A549 (cell line): ENCODE data around the gene LEF1. TPM values are rescaled to one million over a fixed set of nuclear protein-coding genes. Genes with fewer than 3 reads are reported as not detected.

Source experiments
- ATAC-seq, 2 experiments: fragments of 200-7000 bp in 1 of 2; fragments of >200 bp in 1 of 2; cut with Nextera tagmentation in 1 of 2; cut with Tn5 transposase in 1 of 2; 3 replicates each; pipeline versions ENCODE4 v1.8.0 to v1.9.1; 2018 to 2020; ENCODE audit warnings: mild to moderate bottlenecking in 1 of 2, moderate library complexity in 1 of 2
- CTCF ChIA-PET: fragments of 300-600 bp; sonication (Branson Sonifier 250); formaldehyde crosslinking; extraction: SDS; loops from one replicate; lab custom pipeline; 2021; ENCODE audit warnings: antibody characterized with exemption, inconsistent platforms; lab: Yijun Ruan, JAX
- POLR2A ChIA-PET: fragments of 350-600 bp; formaldehyde crosslinking; extraction: SDS; loops from one replicate; lab custom pipeline; 2021; ENCODE audit warnings: antibody characterized with exemption, inconsistent platforms; lab: Yijun Ruan, JAX
- DNase-seq, 2 experiments: peaks; one replicate each; pipeline versions ENCODE4 v3.0.0 to v3.0.0-alpha.2; 2011 to 2016; ENCODE audit warnings: low read depth in 1 of 2, low spot score in 1 of 2
- FAIRE-seq: peaks from 2 replicates; lab custom pipeline; 2011; peaks lifted over from hg19 to GRCh38; lab: Jason Lieb, UNC
- H3K27ac ChIP-seq, 2 experiments: fragments of >200 bp; sonication (Bioruptor Twin); formaldehyde crosslinking; 3 replicates each; pipeline ENCODE4 v1.5.1; 2016 to 2017
- H3K4me1 ChIP-seq: fragments of >200 bp; sonication (Bioruptor Twin); formaldehyde crosslinking; 3 replicates; pipeline ENCODE4 v1.6.1; 2016
- H3K4me2 ChIP-seq: fragments of >200 bp; sonication (Bioruptor Twin); formaldehyde crosslinking; 3 replicates; pipeline ENCODE4 v1.6.1; 2016
- H3K4me3 ChIP-seq: fragments of >200 bp; sonication (Bioruptor Twin); formaldehyde crosslinking; 3 replicates; pipeline ENCODE4 v1.5.1; 2016
- H3K9me3 ChIP-seq: fragments of >200 bp; sonication (Bioruptor Twin); formaldehyde crosslinking; 3 replicates; pipeline ENCODE4 v1.6.1; 2016
- E2F6 ChIP-seq: IDR thresholded peaks from 2 replicates; pipeline ENCODE4 v1.6.1; 2012; ENCODE audit warnings: low read depth, borderline replicate concordance
- EHF ChIP-seq: fragments of 250-450 bp; sonication (Bioruptor Pico); IDR thresholded peaks from 2 replicates; pipeline ENCODE4 v1.5.0; 2020; ENCODE audit warnings: mild to moderate bottlenecking
- EHMT2 ChIP-seq: fragments of 200-600 bp; sonication (generic); IDR thresholded peaks from 2 replicates; pipeline ENCODE4 v1.6.1; 2016; ENCODE audit warnings: antibody characterized with exemption, low read depth, mild to moderate bottlenecking, moderate library complexity
- ELK1 ChIP-seq: fragments of 150-350 bp; IDR thresholded peaks from 2 replicates; pipeline ENCODE4 v1.6.1; 2014; ENCODE audit warnings: low read depth, mild to moderate bottlenecking, low read length
- EP300 ChIP-seq, 2 experiments: fragments of >200 bp; sonication (Bioruptor Twin); formaldehyde crosslinking; IDR thresholded peaks; 2 replicates in 1 of 2; 3 replicates in 1 of 2; pipeline ENCODE4 v1.6.1; 2016 to 2017
- FOSB ChIP-seq: fragments of 250-450 bp; sonication (Bioruptor Pico); IDR thresholded peaks from 2 replicates; pipeline ENCODE4 v1.5.0; 2020; ENCODE audit warnings: mild to moderate bottlenecking, moderate library complexity
- GATA3 ChIP-seq: IDR thresholded peaks from 2 replicates; pipeline ENCODE4 v1.6.1; 2012; ENCODE audit warnings: borderline replicate concordance
- HEYL ChIP-seq: fragments of 250-450 bp; sonication (Bioruptor Pico); IDR thresholded peaks from 2 replicates; pipeline ENCODE4 v1.8.0; 2021; ENCODE audit warnings: mild to moderate bottlenecking, moderate library complexity
- JUNB ChIP-seq: fragments of >200 bp; sonication (Bioruptor Twin); formaldehyde crosslinking; IDR thresholded peaks from 2 replicates; pipeline ENCODE4 v1.6.1; 2016
- KDM5A ChIP-seq: fragments of 200-600 bp; sonication (generic); IDR thresholded peaks from 2 replicates; pipeline ENCODE4 v1.6.1; 2016; ENCODE audit warnings: antibody characterized with exemption, mild to moderate bottlenecking
- MAZ ChIP-seq: fragments of 150-350 bp; IDR thresholded peaks from 2 replicates; pipeline ENCODE4 v1.6.1; 2014; ENCODE audit warnings: antibody characterized with exemption, low read depth, low read length, borderline replicate concordance
- RAD21 ChIP-seq, 2 experiments: fragments of >200 bp in 1 of 2; sonication (Bioruptor Twin) in 1 of 2; formaldehyde crosslinking in 1 of 2; IDR thresholded peaks in 1 of 2; conservative IDR thresholded peaks in 1 of 2; 2 replicates in 1 of 2; 3 replicates in 1 of 2; pipeline ENCODE4 v1.6.1; 2012 to 2018; ENCODE audit warnings: inconsistent platforms in 1 of 2
- RFX5 ChIP-seq: fragments of 450-650 bp; IDR thresholded peaks from 2 replicates; pipeline ENCODE4 v1.7.1; 2014; ENCODE audit warnings: antibody characterized with exemption, mild to moderate bottlenecking, moderate library complexity
- RNF2 ChIP-seq: fragments of 200-600 bp; sonication (generic); IDR thresholded peaks from 2 replicates; pipeline ENCODE4 v1.6.1; 2016; ENCODE audit warnings: low read depth, mild to moderate bottlenecking, antibody characterized with exemption, moderate library complexity, borderline replicate concordance
- SREBF2 ChIP-seq: fragments of 450-650 bp; IDR thresholded peaks from 2 replicates; pipeline ENCODE4 v1.6.1; 2014; ENCODE audit warnings: mild to moderate bottlenecking, moderate library complexity
- TFCP2L1 ChIP-seq: fragments of 250-450 bp; sonication (Bioruptor Pico); IDR thresholded peaks from 2 replicates; pipeline ENCODE4 v1.5.0; 2021; ENCODE audit warnings: mild to moderate bottlenecking
- TP53 ChIP-seq: fragments of 250-450 bp; sonication (Bioruptor Pico); IDR thresholded peaks from 2 replicates; pipeline ENCODE4 v1.5.0; 2021; ENCODE audit warnings: mild to moderate bottlenecking, moderate library complexity
- USF2 ChIP-seq: fragments of 450-650 bp; IDR thresholded peaks from 2 replicates; pipeline ENCODE4 v1.6.1; 2014; ENCODE audit warnings: antibody characterized with exemption
- ZFP36 ChIP-seq: fragments of 450-650 bp; IDR thresholded peaks from 2 replicates; pipeline ENCODE4 v1.6.1; 2014; ENCODE audit warnings: borderline replicate concordance; ENCODE audit not compliant: partially characterized antibody
- ZNF302 ChIP-seq: fragments of 250-450 bp; sonication (Bioruptor Pico); IDR thresholded peaks from 2 replicates; pipeline ENCODE4 v1.9.0; 2021; ENCODE audit warnings: inconsistent platforms, mild to moderate bottlenecking, moderate library complexity
- WGBS: methylation state at CpG from one replicate; pipeline ENCODE4 v1.1.6; 2017; ENCODE audit errors: missing lambda C conversion rate; 5-methylcytosine and 5-hydroxymethylcytosine counted together
- polyA plus RNA-seq, 4 experiments: library from polyadenylated mRNA; depleted of rRNA in 3 of 4; stranded (reverse); fragments of >200 nt; fragmentation: RNase III in 1 of 4; extraction: RNeasy Plus Mini Kit Qiagen cat#74134 plus additional on column Dnase treatment in 1 of 4; gene quantifications; 2 replicates in 3 of 4; 3 replicates in 1 of 4; pipeline ENCODE4 v1.2.3, GENCODE V29; 2011 to 2017

The LEF1 gene
- polyA plus RNA-seq, 2 of the 4 experiments (the other 2 are of a cell fraction), result not detected

- TF ChIP-seq SREBF2 (no peak), TP53 (no peak), ZFP36 (no peak)
Observed at GRCh38 chr4:108004646-108005045, 164.1 kb downstream of the LEF1 start (continued).

GRCh38 chr4:108003982-108004515, 164.7 kb downstream of the LEF1 start:
- H3K4me3 ChIP-seq, result no peak overlapping the region
- ChIA-PET CTCF (interaction anchor here (0.6 to 2.0 kb wide), 2 partner anchors 15 to 27 kb away, joined by 3 to 8 read pairs; no protein-coding TSS in a partner anchor), POLR2A (no interaction called here)
- no peak overlapping the region for H3K27ac ChIP-seq
- DNase-seq (no peak), ATAC-seq (no peak), FAIRE-seq (no peak)
- 87% methylated on average over 4 of the region's 4 CpGs for WGBS
- TF ChIP-seq ELK1 (no peak), RAD21 (conservative IDR thresholded peaks at IDR 0.05 in 1 of 2, IDR thresholded peaks at IDR 0.05 in 1 of 2) (no peak)
- H3K9me3 ChIP-seq, result no peaks in the 10 kb centered on the region
- H3K4me2 ChIP-seq, result no peak overlapping the region
- H3K4me1 ChIP-seq, result no peaks in the 10 kb centered on the region

GRCh38 chr4:108001540-108002135, 167.1 kb downstream of the LEF1 start:
- 85% methylated on average over 3 of the region's 3 CpGs for WGBS
- TF ChIP-seq EP300 (IDR thresholded peaks at IDR 0.05) (no peak), EHMT2 (no peak), USF2 (no peak), GATA3 (no peak), HEYL (no peak), RFX5 (no peak), MAZ (no peak), TFCP2L1 (no peak), JUNB (no peak), ZNF302 (CRISPR knock-in tag) (no peak), RNF2 (no peak), E2F6 (no peak), KDM5A (no peak), FOSB (CRISPR knock-in tag) (no peak), EHF (CRISPR knock-in tag) (no peak)
- no peaks in the 10 kb centered on the region for H3K9me3 ChIP-seq
- no peak overlapping the region for H3K4me2 ChIP-seq
- no peaks in the 10 kb centered on the region for H3K4me1 ChIP-seq
- ATAC-seq, result no peak
- POLR2A ChIA-PET, result no interaction called here
- no peak overlapping the region for H3K27ac ChIP-seq
- DNase-seq, result no peak
- CTCF ChIA-PET, result no interaction called here
- H3K4me3 ChIP-seq, result no peak overlapping the region
- FAIRE-seq, result no peak
